Measurements from ENCODE around the gene DRC7.
A peak's percentile ranks its signal among the peaks of the same experiment; 100 is the strongest.

Gene DRC7

GRCh38 chr16:57688987-57689761 is 5.4 kb upstream of the DRC7 start:
- Histone ChIP-seq H3K9me3 (ENCODE audit: control extremely low read depth in 1 of 5, control insufficient read depth in 4 of 5, insufficient read depth in 2 of 5, low read depth in 1 of 5, low read length in 4 of 5) (no peaks in the 10 kb centered on the region), H3K4me1 (ENCODE audit: control extremely low read depth in 1 of 4, control insufficient read depth in 4 of 4, insufficient read depth in 4 of 4, low read length in 3 of 4) (peaks cover 17 to 89% (median 80%) of the 10 kb centered on the region in 4 experiments), H3K27ac (ENCODE audit: insufficient read depth in 1 of 2, low read depth in 1 of 2, low read length in 2 of 2, poor library complexity in 1 of 2, severe bottlenecking in 2 of 2) (peak overlapping the region; percentile 97 to 99), H3K27me3 (replicated peaks in 2 of 5; ENCODE audit: control insufficient read depth in 4 of 5, insufficient read depth in 5 of 5, low read length in 4 of 5) (no peaks in the 10 kb centered on the region), H3K4me3 (ENCODE audit: control insufficient read depth in 1 of 7, extremely low read depth in 1 of 7, insufficient read depth in 4 of 7, low read depth in 2 of 7, low read length in 6 of 7) (peak overlapping the region in 6 of 7 experiments; percentile 15 to 73 (median 64)), H3K36me3 (ENCODE audit: control insufficient read depth in 4 of 4, insufficient read depth in 4 of 4, low read length in 3 of 4) (peaks cover 0 to 3% (median 0%) of the 10 kb centered on the region in 4 experiments)
- WGBS (ENCODE audit: insufficient coverage): 16% methylated on average over 11 of the region's 15 CpGs
- ChIA-PET POLR2A (interaction anchor here (0.6 to 2.0 kb wide), 13 partner anchors 13 to 145 kb away, joined by 3 to 9 read pairs (median 3); partner anchors contain the start of genes ADGRG3 and KATNB1), CTCF (interaction anchor here (0.9 to 9.5 kb wide), 9 partner anchors 8 to 146 kb away, joined by 3 to 72 read pairs (median 4); partner anchors contain the start of genes ADGRG5 and KATNB1)
- no peak for DNase-seq

- DNase-seq: peak; percentile 100
- H3K4me1 ChIP-seq (ENCODE audit: control extremely low read depth in 1 of 4, control insufficient read depth in 4 of 4, insufficient read depth in 4 of 4, low read length in 3 of 4): peaks cover 17 to 89% (median 78%) of the 10 kb centered on the region in 4 experiments
- POLR2A ChIA-PET: interaction anchor here (0.6 to 2.0 kb wide), 12 partner anchors 12 to 146 kb away, joined by 3 to 9 read pairs (median 3); partner anchors contain the start of genes ADGRG3 and KATNB1
- no peaks in the 10 kb centered on the region for H3K9me3 ChIP-seq (ENCODE audit: control extremely low read depth in 1 of 5, control insufficient read depth in 4 of 5, insufficient read depth in 2 of 5, low read depth in 1 of 5, low read length in 4 of 5)
- no peaks in the 10 kb centered on the region for H3K27me3 ChIP-seq (replicated peaks in 2 of 5; ENCODE audit: control insufficient read depth in 4 of 5, insufficient read depth in 5 of 5, low read length in 4 of 5)
- peak overlapping the region in 5 of 7 experiments; percentile 38 to 73 (median 67) for H3K4me3 ChIP-seq (ENCODE audit: control insufficient read depth in 1 of 7, extremely low read depth in 1 of 7, insufficient read depth in 4 of 7, low read depth in 2 of 7, low read length in 6 of 7)
- peak overlapping the region; percentile 97 to 99 for H3K27ac ChIP-seq (ENCODE audit: insufficient read depth in 1 of 2, low read depth in 1 of 2, low read length in 2 of 2, poor library complexity in 1 of 2, severe bottlenecking in 2 of 2)
- CTCF ChIA-PET: interaction anchor here (1.1 to 1.6 kb wide), 7 partner anchors 9 to 147 kb away, joined by 3 to 6 read pairs (median 4); partner anchors contain the start of genes ADGRG5 and KATNB1
- H3K36me3 ChIP-seq (ENCODE audit: control insufficient read depth in 4 of 4, insufficient read depth in 4 of 4, low read length in 3 of 4): peaks cover 0 to 3% (median 0%) of the 10 kb centered on the region in 4 experiments
- WGBS (ENCODE audit: insufficient coverage): 12% methylated on average over 10 of the region's 13 CpGs
These were observed 4.6 kb upstream of the DRC7 start for GRCh38 chr16:57689762-57690558.

- no peaks in the 10 kb centered on the region for H3K27me3 ChIP-seq (replicated peaks in 2 of 5; ENCODE audit: control insufficient read depth in 4 of 5, insufficient read depth in 5 of 5, low read length in 4 of 5)
- no peak overlapping the region for H3K4me3 ChIP-seq (ENCODE audit: control insufficient read depth in 1 of 7, extremely low read depth in 1 of 7, insufficient read depth in 4 of 7, low read depth in 2 of 7, low read length in 6 of 7)
- H3K27ac ChIP-seq (ENCODE audit: insufficient read depth in 1 of 2, low read depth in 1 of 2, low read length in 2 of 2, poor library complexity in 1 of 2, severe bottlenecking in 2 of 2): peak overlapping the region in 1 of 2 experiments; percentile 99
- peaks cover 17 to 89% (median 84%) of the 10 kb centered on the region in 4 experiments for H3K4me1 ChIP-seq (ENCODE audit: control extremely low read depth in 1 of 4, control insufficient read depth in 4 of 4, insufficient read depth in 4 of 4, low read length in 3 of 4)
- H3K36me3 ChIP-seq (ENCODE audit: control insufficient read depth in 4 of 4, insufficient read depth in 4 of 4, low read length in 3 of 4): no peaks in the 10 kb centered on the region
- CTCF ChIA-PET: interaction anchor here (1.1 to 1.6 kb wide), 4 partner anchors 12 to 60 kb away, joined by 3 to 6 read pairs (median 4); no protein-coding TSS in a partner anchor
- H3K9me3 ChIP-seq (ENCODE audit: control extremely low read depth in 1 of 5, control insufficient read depth in 4 of 5, insufficient read depth in 2 of 5, low read depth in 1 of 5, low read length in 4 of 5): no peaks in the 10 kb centered on the region
- peak; percentile 36 to 59 (median 58) for DNase-seq
- POLR2A ChIA-PET: interaction anchor here (1.5 kb wide), 1 partner anchor 35 kb away, joined by 3 read pairs; no protein-coding TSS in a partner anchor
- 29% methylated on average over 4 of the region's 4 CpGs for WGBS (ENCODE audit: insufficient coverage)
These were observed 3.7 kb upstream of the DRC7 start for GRCh38 chr16:57690782-57691471.

- H3K36me3 ChIP-seq (ENCODE audit: control insufficient read depth in 4 of 4, insufficient read depth in 4 of 4, low read length in 3 of 4): no peaks in the 10 kb centered on the region
- WGBS (ENCODE audit: insufficient coverage): 100% methylated on average over 1 of the region's 2 CpGs
- no peak overlapping the region for H3K4me3 ChIP-seq (ENCODE audit: control insufficient read depth in 1 of 7, extremely low read depth in 1 of 7, insufficient read depth in 4 of 7, low read depth in 2 of 7, low read length in 6 of 7)
- ChIA-PET POLR2A (no interaction called here), CTCF (no interaction called here)
- peaks cover 15 to 84% (median 78%) of the 10 kb centered on the region in 4 experiments for H3K4me1 ChIP-seq (ENCODE audit: control extremely low read depth in 1 of 4, control insufficient read depth in 4 of 4, insufficient read depth in 4 of 4, low read length in 3 of 4)
- DNase-seq: no peak
- H3K27ac ChIP-seq (ENCODE audit: insufficient read depth in 1 of 2, low read depth in 1 of 2, low read length in 2 of 2, poor library complexity in 1 of 2, severe bottlenecking in 2 of 2): peak overlapping the region in 1 of 2 experiments; percentile 22
- H3K9me3 ChIP-seq (ENCODE audit: control extremely low read depth in 1 of 5, control insufficient read depth in 4 of 5, insufficient read depth in 2 of 5, low read depth in 1 of 5, low read length in 4 of 5): no peaks in the 10 kb centered on the region
- no peaks in the 10 kb centered on the region for H3K27me3 ChIP-seq (replicated peaks in 2 of 5; ENCODE audit: control insufficient read depth in 4 of 5, insufficient read depth in 5 of 5, low read length in 4 of 5)
These were observed 2.0 kb upstream of the DRC7 start for GRCh38 chr16:57692636-57693035.

GRCh38 chr16:57693550-57693949 is 1.1 kb upstream of the DRC7 start:
- Histone ChIP-seq H3K4me3 (ENCODE audit: control insufficient read depth in 1 of 7, extremely low read depth in 1 of 7, insufficient read depth in 4 of 7, low read depth in 2 of 7, low read length in 6 of 7) (no peak overlapping the region), H3K9me3 (ENCODE audit: control extremely low read depth in 1 of 5, control insufficient read depth in 4 of 5, insufficient read depth in 2 of 5, low read depth in 1 of 5, low read length in 4 of 5) (no peaks in the 10 kb centered on the region), H3K27ac (ENCODE audit: insufficient read depth in 1 of 2, low read depth in 1 of 2, low read length in 2 of 2, poor library complexity in 1 of 2, severe bottlenecking in 2 of 2) (peak overlapping the region in 1 of 2 experiments; percentile 23), H3K27me3 (replicated peaks in 2 of 5; ENCODE audit: control insufficient read depth in 4 of 5, insufficient read depth in 5 of 5, low read length in 4 of 5) (no peaks in the 10 kb centered on the region), H3K36me3 (ENCODE audit: control insufficient read depth in 4 of 4, insufficient read depth in 4 of 4, low read length in 3 of 4) (no peaks in the 10 kb centered on the region), H3K4me1 (ENCODE audit: control extremely low read depth in 1 of 4, control insufficient read depth in 4 of 4, insufficient read depth in 4 of 4, low read length in 3 of 4) (peaks cover 8 to 75% (median 68%) of the 10 kb centered on the region in 4 experiments)
- POLR2A ChIA-PET: no interaction called here
- DNase-seq: no peak
- WGBS (ENCODE audit: insufficient coverage): 82% methylated on average over 2 of the region's 4 CpGs
- CTCF ChIA-PET: interaction anchor here (1.3 kb wide), 1 partner anchor 48 kb away, joined by 3 read pairs; no protein-coding TSS in a partner anchor

- Histone ChIP-seq H3K4me3 (ENCODE audit: control insufficient read depth in 1 of 7, extremely low read depth in 1 of 7, insufficient read depth in 4 of 7, low read depth in 2 of 7, low read length in 6 of 7) (peak overlapping the region in 1 of 7 experiments; percentile 52), H3K36me3 (ENCODE audit: control insufficient read depth in 4 of 4, insufficient read depth in 4 of 4, low read length in 3 of 4) (no peaks in the 10 kb centered on the region), H3K27ac (ENCODE audit: insufficient read depth in 1 of 2, low read depth in 1 of 2, low read length in 2 of 2, poor library complexity in 1 of 2, severe bottlenecking in 2 of 2) (peak overlapping the region; percentile 88 to 95), H3K9me3 (ENCODE audit: control extremely low read depth in 1 of 5, control insufficient read depth in 4 of 5, insufficient read depth in 2 of 5, low read depth in 1 of 5, low read length in 4 of 5) (no peaks in the 10 kb centered on the region), H3K4me1 (ENCODE audit: control extremely low read depth in 1 of 4, control insufficient read depth in 4 of 4, insufficient read depth in 4 of 4, low read length in 3 of 4) (peaks cover 6 to 72% (median 63%) of the 10 kb centered on the region in 4 experiments), H3K27me3 (replicated peaks in 2 of 5; ENCODE audit: control insufficient read depth in 4 of 5, insufficient read depth in 5 of 5, low read length in 4 of 5) (no peaks in the 10 kb centered on the region)
- POLR2A ChIA-PET: interaction anchor here (0.6 kb wide), 1 partner anchor 43 kb away, joined by 3 read pairs; no protein-coding TSS in a partner anchor
- 75% methylated on average over 9 of the region's 10 CpGs for WGBS (ENCODE audit: insufficient coverage)
- peak in 1 of 3 donors; percentile 51 for DNase-seq
- CTCF ChIA-PET: interaction anchor here (0.6 to 1.5 kb wide), 8 partner anchors 9 to 237 kb away, joined by 3 to 5 read pairs (median 3); partner anchors contain the start of gene KATNB1
These were observed 328 bp upstream of the DRC7 start for GRCh38 chr16:57694231-57694724.
